Large intestine (tissue), 3 donors: ENCODE measurements around the gene ICA1L. TPM values are rescaled to one million over a fixed set of nuclear protein-coding genes. Genes with fewer than 3 reads are reported as not detected.

Source experiments
- DNase-seq, 2 donors: peaks; one replicate each; pipeline versions ENCODE4 v3.0.0 to v3.0.0-alpha.2; 2013
- H3K27ac ChIP-seq: one replicate; pipeline ENCODE4 v1.5.1; 2013; ENCODE audit warnings: low read length
- H3K27me3 ChIP-seq: 2 replicates; pipeline ENCODE4 v1.6.1; 2013; ENCODE audit warnings: low read length; ENCODE audit not compliant: control insufficient read depth, insufficient read depth
- H3K36me3 ChIP-seq: 2 replicates; pipeline ENCODE4 v1.6.1; 2013; ENCODE audit warnings: low read length; ENCODE audit not compliant: control insufficient read depth, insufficient read depth
- H3K4me1 ChIP-seq: one replicate; pipeline ENCODE4 v1.6.1; 2013; ENCODE audit warnings: low read length; ENCODE audit not compliant: control insufficient read depth, insufficient read depth
- H3K4me3 ChIP-seq: one replicate; pipeline ENCODE4 v1.5.1; 2013; ENCODE audit warnings: low read length
- H3K9me3 ChIP-seq: one replicate; pipeline ENCODE4 v1.6.1; 2013; ENCODE audit warnings: mild to moderate bottlenecking, low read depth, low read length, moderate library complexity; ENCODE audit not compliant: control insufficient read depth
- WGBS: methylation state at CpG from one replicate; pipeline ENCODE4 v1.1.5; 2013; ENCODE audit warnings: low lambda C conversion rate; ENCODE audit not compliant: insufficient coverage; 5-methylcytosine and 5-hydroxymethylcytosine counted together
- polyA plus RNA-seq: library from polyadenylated mRNA; unstranded; fragments of 120-200 nt; gene quantifications from one replicate; pipeline ENCODE4 v1.2.1, GENCODE V29; 2013

Gene ICA1L
- polyA plus RNA-seq, 1 donor, result 10.7 TPM

GRCh38 chr2:202782940-202783558 is 88.5 kb downstream of the ICA1L start:
- Histone ChIP-seq H3K4me1 (no peaks in the 10 kb centered on the region), H3K27me3 (no peaks in the 10 kb centered on the region), H3K36me3 (peaks cover 17% of the 10 kb centered on the region), H3K27ac (no peak overlapping the region), H3K4me3 (no peak overlapping the region), H3K9me3 (no peaks in the 10 kb centered on the region)
- 71% methylated on average over 1 of the region's 3 CpGs for WGBS
- DNase-seq, result no peak

DNA sequence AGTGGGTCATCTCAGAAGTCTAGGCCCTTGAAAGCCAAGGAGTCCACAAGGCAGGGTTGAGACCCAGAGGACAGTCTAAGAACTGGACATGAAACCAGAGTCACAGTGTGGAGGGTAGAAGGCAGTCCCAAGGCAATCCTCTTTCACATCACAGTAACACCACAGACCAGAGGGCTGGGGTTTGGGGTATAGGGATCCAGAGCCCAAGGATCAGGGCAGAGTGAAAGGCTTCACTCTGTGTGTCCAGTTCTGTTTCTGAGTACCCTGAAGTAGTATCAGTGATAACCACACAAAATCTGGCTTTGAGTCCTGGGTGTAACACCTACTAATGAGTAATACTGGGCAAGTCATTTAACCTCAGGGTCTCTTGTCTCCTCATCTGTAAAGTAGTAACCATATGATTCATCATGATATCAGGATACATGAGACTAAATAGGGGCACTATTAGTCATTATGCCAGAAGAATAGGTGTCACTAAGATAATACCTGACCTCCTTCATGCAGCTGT is 91.0 kb downstream of the ICA1L start:
- Histone ChIP-seq H3K4me1 (no peaks in the 10 kb centered on the region), H3K36me3 (peaks cover 10% of the 10 kb centered on the region), H3K27me3 (no peaks in the 10 kb centered on the region), H3K27ac (no peak overlapping the region), H3K9me3 (no peaks in the 10 kb centered on the region), H3K4me3 (no peak overlapping the region)
- DNase-seq, result no peak

- H3K27me3 ChIP-seq, result no peaks in the 10 kb centered on the region
- 60% methylated on average over 1 of the region's 2 CpGs for WGBS
- H3K27ac ChIP-seq, result no peak overlapping the region
- peaks cover 8% of the 10 kb centered on the region for H3K4me1 ChIP-seq
- H3K36me3 ChIP-seq, result peaks cover 7% of the 10 kb centered on the region
- DNase-seq, result no peak
- no peaks in the 10 kb centered on the region for H3K9me3 ChIP-seq
- H3K4me3 ChIP-seq, result no peak overlapping the region
These were observed 93.3 kb downstream of the ICA1L start for GRCh38 chr2:202778217-202778616.

GRCh38 chr2:202774104-202774503 is 97.5 kb downstream of the ICA1L start:
- peaks cover 8% of the 10 kb centered on the region for H3K4me1 ChIP-seq
- no peak overlapping the region for H3K4me3 ChIP-seq
- no peaks in the 10 kb centered on the region for H3K9me3 ChIP-seq
- H3K27me3 ChIP-seq, result no peaks in the 10 kb centered on the region
- WGBS, result no CpG with 5 or more reads among the region's 37 CpGs
- peaks cover 5% of the 10 kb centered on the region for H3K36me3 ChIP-seq
- peak overlapping the region; percentile 26 for H3K27ac ChIP-seq
- no peak for DNase-seq

- DNase-seq, result peak; percentile 66 to 83
- H3K36me3 ChIP-seq, result peaks cover 5% of the 10 kb centered on the region
- H3K4me1 ChIP-seq, result peaks cover 9% of the 10 kb centered on the region
- H3K27me3 ChIP-seq, result no peaks in the 10 kb centered on the region
- 20% methylated on average over 1 of the region's 6 CpGs for WGBS
- H3K27ac ChIP-seq, result peak overlapping the region; percentile 26
- no peak overlapping the region for H3K4me3 ChIP-seq
- no peaks in the 10 kb centered on the region for H3K9me3 ChIP-seq
These were observed 98.1 kb downstream of the ICA1L start for GRCh38 chr2:202773301-202773973.

GRCh38 chr2:202771741-202772460 is 99.7 kb downstream of the ICA1L start:
- H3K4me3 ChIP-seq, result no peak overlapping the region
- peaks cover 10% of the 10 kb centered on the region for H3K4me1 ChIP-seq
- H3K27ac ChIP-seq, result no peak overlapping the region
- 0% methylated on average over 1 of the region's 7 CpGs for WGBS
- H3K9me3 ChIP-seq, result no peaks in the 10 kb centered on the region
- no peak for DNase-seq
- H3K27me3 ChIP-seq, result no peaks in the 10 kb centered on the region
- H3K36me3 ChIP-seq, result peaks cover 5% of the 10 kb centered on the region

GRCh38 chr2:202771336-202771735 is 100.2 kb downstream of the ICA1L start:
- peaks cover 5% of the 10 kb centered on the region for H3K36me3 ChIP-seq
- H3K27ac ChIP-seq, result no peak overlapping the region
- peaks cover 10% of the 10 kb centered on the region for H3K4me1 ChIP-seq
- no peak for DNase-seq
- H3K4me3 ChIP-seq, result no peak overlapping the region
- WGBS, result 80% methylated on average over 1 of the region's 1 CpG
- H3K9me3 ChIP-seq, result no peaks in the 10 kb centered on the region
- no peaks in the 10 kb centered on the region for H3K27me3 ChIP-seq

DNA sequence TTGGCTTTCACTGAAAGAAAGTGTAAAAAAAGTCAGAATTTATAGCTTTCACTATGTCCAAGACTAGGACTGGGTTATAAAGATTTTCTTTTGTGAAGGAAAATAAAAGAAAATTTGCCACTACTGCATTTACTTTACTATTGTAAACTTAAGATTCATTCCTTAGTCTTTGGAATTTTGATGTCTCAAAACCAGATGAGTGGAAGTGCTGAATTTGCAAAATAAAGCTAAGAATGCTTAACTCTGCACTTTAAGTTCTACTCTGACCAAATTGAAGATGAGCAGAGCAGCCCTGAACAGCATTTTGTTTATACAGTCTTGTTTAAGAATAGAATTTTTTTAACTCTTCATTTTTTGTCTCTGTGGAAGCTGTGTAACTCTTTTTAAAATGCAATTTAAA is 102.4 kb downstream of the ICA1L start:
- no peaks in the 10 kb centered on the region for H3K9me3 ChIP-seq
- no peaks in the 10 kb centered on the region for H3K27me3 ChIP-seq
- peaks cover 10% of the 10 kb centered on the region for H3K4me1 ChIP-seq
- no peak overlapping the region for H3K27ac ChIP-seq
- no peak for DNase-seq
- H3K4me3 ChIP-seq, result no peak overlapping the region
- peaks cover 15% of the 10 kb centered on the region for H3K36me3 ChIP-seq

DNA sequence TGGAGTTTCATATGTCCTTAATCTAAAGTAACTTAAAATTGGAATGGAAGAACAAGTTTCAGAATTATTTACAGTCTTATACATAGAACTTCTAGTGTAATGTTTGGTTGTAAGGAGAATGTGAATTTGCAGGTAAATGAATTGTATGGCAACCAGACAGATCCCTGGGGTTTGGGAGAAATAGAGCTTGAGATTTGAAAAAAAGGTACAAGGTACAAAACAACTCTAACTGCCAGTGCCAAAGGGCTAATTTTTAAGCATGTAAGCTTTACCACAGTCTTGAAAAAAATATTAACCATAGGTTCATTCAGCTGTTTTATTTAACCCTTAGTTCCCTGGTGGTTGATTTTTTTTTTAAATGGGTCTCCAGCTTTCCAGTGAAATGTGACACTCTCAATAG is 103.3 kb downstream of the ICA1L start:
- peak in 1 of 2 donors; percentile 54 for DNase-seq
- Histone ChIP-seq H3K4me3 (no peak overlapping the region), H3K4me1 (peaks cover 2% of the 10 kb centered on the region), H3K9me3 (no peaks in the 10 kb centered on the region), H3K27me3 (no peaks in the 10 kb centered on the region), H3K27ac (no peak overlapping the region), H3K36me3 (peaks cover 18% of the 10 kb centered on the region)

DNA sequence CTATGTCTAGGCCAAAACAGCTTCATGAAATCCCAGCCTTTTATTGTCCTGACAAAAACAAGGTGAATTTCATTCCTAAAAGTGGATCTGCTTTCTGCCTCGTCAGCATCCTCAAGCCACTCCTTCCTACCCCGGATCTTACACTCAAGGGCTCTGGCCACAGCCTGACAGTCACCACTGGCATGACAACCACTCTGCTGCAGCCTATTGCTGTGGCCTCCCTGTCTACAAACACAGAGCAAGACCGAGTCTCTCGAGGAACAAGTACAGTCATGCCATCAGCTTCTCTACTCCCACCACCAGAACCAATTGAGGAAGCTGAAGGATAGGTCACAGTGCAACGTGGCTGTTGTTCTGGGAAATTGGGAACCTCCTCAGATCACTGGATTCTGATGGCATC is 106.1 kb downstream of the ICA1L start:
- Histone ChIP-seq H3K4me3 (no peak overlapping the region), H3K4me1 (peaks cover 2% of the 10 kb centered on the region), H3K27ac (no peak overlapping the region), H3K36me3 (peaks cover 18% of the 10 kb centered on the region), H3K9me3 (no peaks in the 10 kb centered on the region), H3K27me3 (no peaks in the 10 kb centered on the region)
- no peak for DNase-seq
- WGBS, result no CpG with 5 or more reads among the region's 5 CpGs
